CD4-positive, alpha-beta T cell treated with Interleukin-6 for 4 hours (primary cell): ENCODE measurements around the gene PTPRT.

Experiments
- DNase-seq: peaks from one replicate; pipeline ENCODE4 v3.0.0-alpha.2; 2020; ENCODE audit warnings: mixed read lengths

The PTPRT gene

GRCh38 chr20:43189554-43190331 lies at the start of gene PTPRT:
Gene PTPRT (minus strand): TSS chr20:43189906. CDS start chr20:43189733, 173 bp downstream.
- no peak for DNase-seq

GRCh38 chr20:43238833-43239232 lies 49.1 kb upstream of the PTPRT start:
- DNase-seq = no peak

DNA sequence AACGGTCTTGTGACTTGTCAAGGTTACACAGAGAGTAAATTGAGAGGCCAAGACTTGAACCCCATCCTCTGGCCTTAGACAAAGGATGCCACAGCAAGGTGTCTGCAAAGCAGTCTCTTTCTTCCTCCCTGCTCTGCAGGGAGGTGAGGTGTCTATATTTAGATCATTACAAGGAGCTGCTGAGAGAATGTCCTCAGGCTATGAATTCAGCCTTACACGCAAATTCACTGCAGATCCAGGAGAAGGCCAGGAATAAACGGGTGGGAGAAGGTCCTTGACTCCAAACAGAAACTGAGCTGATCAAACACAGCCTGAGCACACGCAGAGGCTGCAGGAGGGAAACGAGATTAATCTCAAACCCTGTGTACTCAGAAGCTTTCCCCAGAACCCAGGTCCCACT lies 48.6 kb upstream of the PTPRT start:
- DNase-seq = no peak

- DNase-seq = no peak
These were observed 48.0 kb upstream of the PTPRT start for GRCh38 chr20:43237651-43238168.

DNA sequence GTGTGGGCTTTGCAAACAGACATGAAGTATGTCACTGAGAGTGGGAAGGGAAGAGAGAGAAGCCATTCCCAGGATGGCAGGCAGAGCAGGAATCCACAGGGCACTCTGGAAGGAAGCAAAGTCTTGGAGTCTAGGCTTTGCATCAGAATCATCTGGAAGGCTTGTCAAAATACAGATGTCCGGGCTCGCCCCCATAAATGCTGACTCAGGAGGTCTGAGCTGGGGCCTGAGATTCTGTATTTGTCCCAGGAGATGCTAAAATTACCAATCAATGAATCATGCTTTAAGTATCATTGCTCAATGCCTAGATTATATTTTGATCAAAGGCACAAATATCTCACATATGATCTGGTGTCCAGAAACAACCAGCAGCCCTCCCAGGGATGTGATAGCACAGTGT lies 46.3 kb upstream of the PTPRT start:
- no peak for DNase-seq

DNA sequence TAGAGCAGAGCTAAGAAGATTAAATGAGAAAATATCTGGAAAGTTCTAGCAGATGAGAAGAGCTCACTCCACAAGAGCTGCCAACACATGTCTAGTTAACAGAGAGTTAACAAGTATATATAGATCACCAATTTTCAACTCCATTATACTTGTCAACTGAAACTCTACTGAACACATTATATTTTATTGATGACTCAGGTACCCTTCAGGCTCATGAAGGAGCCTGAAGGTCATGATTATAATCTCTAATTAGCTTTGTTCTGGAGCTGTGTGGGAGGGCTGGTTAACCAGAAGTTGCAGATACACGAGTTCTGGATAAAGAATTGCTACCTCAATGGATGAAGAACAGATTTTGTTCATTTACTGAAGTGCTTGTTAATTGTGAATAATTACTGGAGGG lies 42.1 kb upstream of the PTPRT start:
- no peak for DNase-seq

DNA sequence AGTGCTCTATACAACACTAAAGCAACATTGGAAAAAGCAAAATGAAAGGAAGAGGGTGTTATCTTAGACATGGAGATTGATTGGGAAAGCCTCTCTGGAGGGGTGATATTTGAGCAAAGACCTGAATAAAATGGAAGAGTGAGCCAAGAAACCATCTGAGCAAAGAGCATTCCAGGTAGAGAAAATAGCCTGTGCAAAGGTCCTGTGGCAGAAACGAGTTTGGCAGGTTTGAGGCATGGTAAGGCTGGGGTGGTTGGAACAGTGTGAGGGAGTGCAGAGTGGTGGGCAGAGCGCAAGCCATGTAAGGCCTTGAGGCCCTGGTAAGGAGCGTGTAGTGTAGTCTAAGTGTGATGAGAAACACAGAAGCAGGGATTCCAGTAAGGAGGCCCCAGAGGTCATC lies 40.0 kb upstream of the PTPRT start:
- no peak for DNase-seq

DNA sequence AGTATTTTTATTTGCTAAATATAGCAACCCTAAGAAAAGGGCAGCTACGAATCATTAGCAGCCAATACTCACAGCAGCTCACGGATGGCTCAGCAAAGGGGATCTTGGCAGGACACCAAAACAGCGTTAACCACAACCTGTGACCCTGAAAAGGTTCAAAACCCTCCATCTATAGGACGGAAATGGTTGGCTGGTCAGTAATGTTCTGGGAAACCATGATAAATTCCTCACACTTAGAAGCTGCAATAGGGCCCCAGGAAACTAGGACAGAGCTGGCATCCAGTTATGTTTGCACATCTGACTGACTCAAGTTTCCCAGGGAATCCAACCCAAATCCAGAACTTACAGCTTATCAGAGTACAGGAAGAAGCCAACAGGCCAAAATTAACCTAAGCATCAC lies 30.9 kb upstream of the PTPRT start:
- no peak for DNase-seq

DNA sequence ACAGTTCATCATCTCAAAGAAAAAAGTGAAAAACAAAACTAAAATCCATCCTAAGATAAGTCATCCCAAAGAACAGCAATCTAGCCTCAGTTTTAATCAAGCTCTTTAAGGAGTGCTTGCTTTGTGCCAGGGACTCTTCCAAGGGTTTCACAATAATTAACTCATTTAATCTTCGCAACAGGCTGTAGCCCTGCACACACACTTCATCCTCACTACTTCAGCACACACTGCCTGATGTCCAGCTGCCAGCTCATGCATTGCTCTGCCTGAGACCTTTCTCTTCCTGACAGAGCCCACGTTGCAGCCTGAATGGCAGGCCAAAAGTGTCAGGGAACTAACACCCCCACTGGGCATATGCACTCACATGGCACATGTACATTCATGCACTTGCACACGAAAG lies 21.2 kb upstream of the PTPRT start:
- DNase-seq = no peak

DNA sequence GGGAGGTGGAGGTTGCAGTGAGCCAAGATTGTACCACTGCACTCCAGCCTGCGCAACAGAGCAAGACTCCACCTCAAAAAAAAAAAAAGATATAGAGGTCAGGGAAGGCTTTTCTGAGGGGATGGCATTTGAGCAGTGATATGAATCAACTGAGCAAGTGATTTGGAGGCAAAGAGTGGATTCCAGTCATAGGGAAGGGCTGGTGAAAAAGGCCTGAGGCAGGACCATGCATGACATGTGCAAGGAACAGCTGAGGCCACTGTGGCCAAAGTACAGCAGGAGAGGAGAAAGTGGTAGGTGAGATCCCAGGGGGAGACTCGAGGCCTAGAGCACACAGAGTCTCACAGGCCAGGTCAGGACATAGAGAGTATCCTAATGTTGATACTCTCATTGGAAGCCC lies 20.1 kb upstream of the PTPRT start:
- DNase-seq = no peak

GRCh38 chr20:43205699-43206098 lies 16.0 kb upstream of the PTPRT start:
- no peak for DNase-seq

- no peak for DNase-seq
These were observed 12.4 kb upstream of the PTPRT start for GRCh38 chr20:43202100-43202499.

GRCh38 chr20:43198607-43199006 lies 8.9 kb upstream of the PTPRT start:
- no peak for DNase-seq

GRCh38 chr20:43196243-43196642 lies 6.5 kb upstream of the PTPRT start:
- DNase-seq = no peak

GRCh38 chr20:43194137-43194536 lies 4.4 kb upstream of the PTPRT start:
- DNase-seq = no peak

- no peak for DNase-seq
These were observed 3.7 kb upstream of the PTPRT start for GRCh38 chr20:43193443-43193842.

DNA sequence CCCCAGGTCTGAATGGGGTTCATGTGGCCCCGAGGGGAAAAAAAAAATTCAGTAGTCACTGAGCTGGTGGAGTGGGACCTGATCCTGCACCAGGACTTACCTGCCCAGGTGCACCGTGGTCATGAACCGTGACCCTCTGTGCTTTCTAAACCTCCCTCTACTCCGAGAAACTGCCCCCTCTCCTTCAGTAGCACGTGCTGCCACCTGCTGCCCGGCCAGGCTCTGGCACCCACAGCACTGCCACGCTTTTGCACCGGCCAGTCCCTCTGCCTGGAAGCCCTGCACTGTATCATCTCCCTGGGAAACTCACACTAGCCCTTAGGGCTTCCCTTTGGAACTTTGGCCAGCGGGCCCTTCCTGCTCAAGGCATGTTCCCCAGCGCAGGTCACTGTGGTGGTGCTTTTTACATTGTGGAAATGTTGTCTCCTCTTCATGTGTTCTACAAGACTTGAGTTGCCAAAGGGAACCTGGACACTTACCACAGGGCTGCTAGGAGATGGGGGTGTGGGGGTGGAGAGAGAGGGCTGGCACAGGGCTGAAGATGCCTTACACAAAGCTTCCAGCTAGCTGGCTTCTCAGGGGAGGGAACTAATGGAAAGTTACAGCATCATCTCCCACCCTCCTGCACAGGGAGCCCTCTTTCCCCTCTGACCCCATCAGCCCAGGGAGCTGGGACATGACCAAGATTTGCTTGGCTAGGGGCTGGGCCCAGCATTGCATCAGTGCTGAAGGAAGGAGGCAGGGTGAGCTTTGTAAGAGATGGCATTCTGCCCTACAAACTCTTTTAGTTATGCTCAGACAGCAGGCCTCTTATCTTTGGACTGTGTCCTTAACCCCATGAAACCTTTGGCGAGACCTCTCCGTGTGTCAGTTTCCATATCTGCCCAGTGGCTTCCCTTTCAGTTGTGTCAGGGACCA lies 2.5 kb upstream of the PTPRT start:
- DNase-seq = no peak

GRCh38 chr20:43191143-43191542 lies 1.4 kb upstream of the PTPRT start:
- DNase-seq = no peak

DNA sequence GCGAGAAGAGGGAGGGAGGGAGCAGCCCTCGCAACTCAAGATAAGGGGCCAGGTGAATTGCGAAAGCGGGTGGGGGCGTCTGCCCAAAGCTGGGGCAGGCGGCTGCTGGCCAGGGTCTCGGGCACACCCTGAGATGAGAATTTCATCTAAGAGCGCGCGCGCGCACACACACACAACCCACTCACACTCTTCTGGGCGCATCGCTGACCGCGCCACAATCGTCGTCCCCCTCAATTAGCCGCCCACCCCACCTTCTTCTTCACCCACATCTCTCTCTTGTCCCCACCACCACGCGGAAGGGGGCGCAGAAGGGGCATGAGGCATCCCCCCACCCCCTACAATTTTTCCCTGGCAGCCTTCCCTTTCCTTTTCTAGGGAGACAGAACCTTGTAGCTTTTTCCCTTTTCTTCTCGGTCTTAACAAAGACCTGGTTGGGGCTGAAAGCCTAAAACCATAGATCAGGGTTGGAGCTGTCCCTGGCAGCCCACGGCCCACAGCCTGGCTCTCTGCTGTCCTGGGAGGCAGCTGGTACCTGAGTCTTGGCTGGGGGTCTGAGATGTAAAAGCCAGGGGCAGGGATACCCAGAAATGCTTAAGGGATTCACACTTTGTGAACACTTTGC lies 737 bp upstream of the PTPRT start:
- no peak for DNase-seq

GRCh38 chr20:43188861-43189553 lies 699 bp downstream of the PTPRT start:
- no peak for DNase-seq

GRCh38 chr20:43188234-43188653 lies 1.5 kb downstream of the PTPRT start:
- DNase-seq = no peak

GRCh38 chr20:43187476-43188233 lies 2.1 kb downstream of the PTPRT start:
- DNase-seq = peak; percentile 31
